Pons (tissue), 1 donor: ENCODE measurements around the gene TRAM2.
"Not testable (repeated sequence)": the region's sequence is repeated elsewhere in the genome, so short reads cannot be mapped to it uniquely, and the experiment has no call there.

ENCODE experiments used
- DNase-seq: peaks from one replicate; pipeline ENCODE4 v3.0.0-alpha.2; 2016; ENCODE audit warnings: low spot score

Gene TRAM2

GRCh38 chr6:52493669-52494068, 83.2 kb downstream of the TRAM2 start:
- DNase-seq = no peak

- DNase-seq = no peak
These were observed 85.4 kb downstream of the TRAM2 start for GRCh38 chr6:52491203-52492069.

- no peak for DNase-seq
These were observed 87.0 kb downstream of the TRAM2 start for GRCh38 chr6:52489881-52490280.

GRCh38 chr6:52483671-52484003, 93.2 kb downstream of the TRAM2 start:
- no peak for DNase-seq

- DNase-seq = no peak
These were observed 93.8 kb downstream of the TRAM2 start for GRCh38 chr6:52482903-52483670.

GRCh38 chr6:52475307-52475706, 101.6 kb downstream of the TRAM2 start:
- DNase-seq = no peak

GRCh38 chr6:52474173-52474572, 102.7 kb downstream of the TRAM2 start:
- DNase-seq = no peak

- not testable (repeated sequence) for DNase-seq
These were observed 115.7 kb downstream of the TRAM2 start for GRCh38 chr6:52461194-52461593.

- DNase-seq = no peak
These were observed 119.8 kb downstream of the TRAM2 start for GRCh38 chr6:52457096-52457495.

GRCh38 chr6:52454556-52454955, 122.3 kb downstream of the TRAM2 start:
- no peak for DNase-seq
